Measurements from ENCODE around the gene TNIK.

The TNIK gene

GRCh38 chr3:171262431-171262830, 197.8 kb downstream of the TNIK start:
- TF ChIP-seq, protein P1, sequence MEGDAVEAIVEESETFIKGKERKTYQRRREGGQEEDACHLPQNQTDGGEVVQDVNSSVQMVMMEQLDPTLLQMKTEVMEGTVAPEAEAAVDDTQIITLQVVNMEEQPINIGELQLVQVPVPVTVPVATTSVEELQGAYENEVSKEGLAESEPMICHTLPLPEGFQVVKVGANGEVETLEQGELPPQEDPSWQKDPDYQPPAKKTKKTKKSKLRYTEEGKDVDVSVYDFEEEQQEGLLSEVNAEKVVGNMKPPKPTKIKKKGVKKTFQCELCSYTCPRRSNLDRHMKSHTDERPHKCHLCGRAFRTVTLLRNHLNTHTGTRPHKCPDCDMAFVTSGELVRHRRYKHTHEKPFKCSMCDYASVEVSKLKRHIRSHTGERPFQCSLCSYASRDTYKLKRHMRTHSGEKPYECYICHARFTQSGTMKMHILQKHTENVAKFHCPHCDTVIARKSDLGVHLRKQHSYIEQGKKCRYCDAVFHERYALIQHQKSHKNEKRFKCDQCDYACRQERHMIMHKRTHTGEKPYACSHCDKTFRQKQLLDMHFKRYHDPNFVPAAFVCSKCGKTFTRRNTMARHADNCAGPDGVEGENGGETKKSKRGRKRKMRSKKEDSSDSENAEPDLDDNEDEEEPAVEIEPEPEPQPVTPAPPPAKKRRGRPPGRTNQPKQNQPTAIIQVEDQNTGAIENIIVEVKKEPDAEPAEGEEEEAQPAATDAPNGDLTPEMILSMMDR (IDR thresholded peaks at IDR 0.05), result no peak
- Mint-ChIP-seq H3K4me1 (peaks cover 28% of the 10 kb centered on the region), H3K27ac (no peak overlapping the region), H3K36me3 (ENCODE audit: low read depth) (no peaks in the 10 kb centered on the region), H3K27me3 (ENCODE audit: low read depth, poor library complexity) (peaks cover 8% of the 10 kb centered on the region), H3K9me3 (no peaks in the 10 kb centered on the region), H3K4me3 (no peak overlapping the region)
- no peak for DNase-seq

DNA sequence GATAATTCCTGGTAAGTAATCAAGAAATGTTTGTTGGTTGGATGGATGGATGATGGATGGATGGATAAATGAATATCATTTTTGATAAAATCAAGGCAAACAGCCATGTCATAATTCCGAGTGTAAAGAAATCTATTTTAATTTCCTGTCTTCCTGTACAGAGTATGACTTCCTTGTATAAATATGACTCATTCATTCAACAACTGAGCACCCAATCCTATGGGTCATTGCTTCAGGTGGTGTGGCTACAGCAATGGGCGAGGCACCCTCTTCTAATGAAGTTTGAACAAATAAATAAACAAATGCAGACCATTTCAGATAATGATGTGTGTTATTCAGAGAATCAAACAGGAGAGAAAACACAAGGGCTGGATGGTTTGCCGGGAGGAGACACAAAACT, 198.7 kb downstream of the TNIK start:
- TF ChIP-seq, protein P1 (IDR thresholded peaks at IDR 0.05), result no peak
- Mint-ChIP-seq H3K27ac (no peak overlapping the region), H3K9me3 (no peaks in the 10 kb centered on the region)

DNA sequence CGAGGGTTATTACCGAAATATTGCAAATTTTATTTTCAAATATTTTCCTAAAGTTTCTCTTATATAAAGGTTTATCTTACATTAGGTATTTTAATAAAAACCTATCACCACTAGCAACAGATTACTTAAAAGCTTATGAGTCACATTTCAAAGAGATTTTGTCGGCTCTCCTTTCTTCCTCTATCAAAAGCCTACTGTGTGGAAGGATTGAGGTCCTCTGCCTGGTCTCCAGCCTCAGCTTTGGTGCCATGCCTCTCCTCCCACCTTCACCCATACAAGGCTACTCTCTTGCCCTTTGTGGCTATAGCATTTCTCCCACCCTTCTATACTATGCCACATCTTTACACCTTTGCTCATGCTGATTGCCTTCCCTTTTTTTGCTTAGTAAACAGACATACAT, 199.3 kb downstream of the TNIK start:
- Mint-ChIP-seq H3K4me1 (peaks cover 29% of the 10 kb centered on the region), H3K27ac (no peak overlapping the region), H3K36me3 (ENCODE audit: low read depth) (no peaks in the 10 kb centered on the region), H3K4me3 (no peak overlapping the region), H3K27me3 (ENCODE audit: low read depth, poor library complexity) (peaks cover 8% of the 10 kb centered on the region), H3K9me3 (no peaks in the 10 kb centered on the region)
- TF ChIP-seq, protein P1 (IDR thresholded peaks at IDR 0.05), result no peak
- no peak for DNase-seq

More for the DNA sequence above, 198.7 kb downstream of the TNIK start:
- Mint-ChIP-seq H3K4me1 (peaks cover 29% of the 10 kb centered on the region), H3K36me3 (ENCODE audit: low read depth) (no peaks in the 10 kb centered on the region), H3K4me3 (no peak overlapping the region), H3K27me3 (ENCODE audit: low read depth, poor library complexity) (peaks cover 8% of the 10 kb centered on the region)
- no peak for DNase-seq

DNA sequence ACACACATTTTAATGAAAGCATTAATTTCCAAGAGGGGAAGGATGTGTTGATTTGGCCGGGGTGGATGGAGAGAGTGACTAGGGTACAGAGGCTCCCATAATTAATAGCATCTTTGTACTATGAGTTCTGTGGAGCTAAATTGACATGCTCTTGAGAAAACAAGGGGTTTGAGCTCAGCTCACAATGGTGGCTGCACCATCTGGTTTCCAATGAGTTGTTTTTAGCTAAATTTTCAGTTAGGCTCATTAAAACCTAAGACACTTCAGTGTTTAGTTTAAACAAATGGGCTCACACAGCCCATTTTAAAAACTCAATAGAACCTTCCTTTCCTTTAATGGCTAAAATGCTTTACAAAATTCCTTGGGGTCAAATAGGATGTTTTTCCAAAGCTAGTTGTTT, 199.7 kb downstream of the TNIK start:
- Mint-ChIP-seq H3K27ac (no peak overlapping the region), H3K36me3 (ENCODE audit: low read depth) (no peaks in the 10 kb centered on the region), H3K4me1 (peaks cover 31% of the 10 kb centered on the region), H3K27me3 (ENCODE audit: low read depth, poor library complexity) (peaks cover 8% of the 10 kb centered on the region), H3K4me3 (no peak overlapping the region), H3K9me3 (no peaks in the 10 kb centered on the region)
- TF ChIP-seq, protein P1 (IDR thresholded peaks at IDR 0.05), result no peak
- no peak for DNase-seq

DNA sequence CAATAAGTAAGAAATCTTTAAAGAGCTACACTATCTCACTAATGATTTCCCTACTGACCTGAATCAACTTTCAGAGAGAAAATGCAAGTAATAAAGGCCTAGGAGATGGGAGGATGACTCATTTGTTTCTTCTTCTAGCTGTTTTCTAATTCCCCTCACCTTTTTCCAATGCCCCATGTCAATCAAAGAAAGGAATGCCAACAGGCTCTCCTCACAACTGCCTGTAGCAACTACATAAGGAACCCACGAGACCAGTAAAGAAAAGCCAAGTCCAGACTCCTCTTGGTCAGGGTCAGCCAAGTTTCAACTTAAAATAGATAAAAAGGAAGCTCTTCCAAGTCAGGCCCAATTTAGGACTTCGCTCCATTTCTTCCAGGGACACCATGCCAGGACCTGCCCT, 201.9 kb downstream of the TNIK start:
- Mint-ChIP-seq H3K27ac (no peak overlapping the region), H3K36me3 (ENCODE audit: low read depth) (no peaks in the 10 kb centered on the region), H3K4me3 (no peak overlapping the region), H3K9me3 (no peaks in the 10 kb centered on the region), H3K27me3 (ENCODE audit: low read depth, poor library complexity) (no peaks in the 10 kb centered on the region), H3K4me1 (peaks cover 52% of the 10 kb centered on the region)
- DNase-seq, result no peak
- TF ChIP-seq, protein P1 (IDR thresholded peaks at IDR 0.05), result no peak
